ENCODE data around the gene CEBPE. TPM values are rescaled to one million over a fixed set of nuclear protein-coding genes. Genes with fewer than 3 reads are reported as not detected.

Gene CEBPE
- polyA plus RNA-seq, 1 of the 3 experiments (the other 2 are of a cell fraction) = not detected

GRCh38 chr14:23120541-23121251 is 1.6 kb upstream of the CEBPE start (continued):
- TF ChIP-seq RXRA (IDR thresholded peaks at IDR 0.05; ENCODE audit: borderline replicate concordance, low read depth) = no peak
- TF ChIP-seq SMC3 (IDR thresholded peaks at IDR 0.05; ENCODE audit: low read depth, low read length) = peak; percentile 100
- no peak for TF ChIP-seq GABPA (IDR thresholded peaks at IDR 0.05; ENCODE audit: low read depth)
- no peak for TF ChIP-seq ELF1 (IDR thresholded peaks at IDR 0.05)

GRCh38 chr14:23119363-23120327 is 590 bp upstream of the CEBPE start:
- ChIA-PET POLR2A (no interaction called here), CTCF (interaction anchor here (0.6 to 19.7 kb wide), 16 partner anchors 9 to 1802 kb away, joined by 3 to 495 read pairs (median 5); partner anchors contain the start of genes CIROP, PABPN1, RNF212B and SLC7A8)
- H3K27me3 ChIP-seq (ENCODE audit: insufficient read depth) = no peaks in the 10 kb centered on the region; the same call in 1 of the 2 replicates
- no peaks in the 10 kb centered on the region for H3F3A ChIP-seq (replicated peaks; ENCODE audit: insufficient read depth)
- no peaks in the 10 kb centered on the region for H3K79me2 ChIP-seq (ENCODE audit: insufficient read depth)
- H2AFZ ChIP-seq (ENCODE audit: low read depth) = no peak overlapping the region
- no peak for DNase-seq
- no peak overlapping the region for H3K27ac ChIP-seq (ENCODE audit: low read depth in 2 of 2, low read length in 1 of 2)
- H3K9me2 ChIP-seq = no peaks in the 10 kb centered on the region
- H3K9ac ChIP-seq = no peak overlapping the region
- H4K20me1 ChIP-seq (ENCODE audit: insufficient read depth) = no peaks in the 10 kb centered on the region
- no peaks in the 10 kb centered on the region for H3K36me3 ChIP-seq (replicated peaks in 1 of 2; ENCODE audit: control insufficient read depth in 1 of 2, insufficient read depth in 2 of 2, low read length in 1 of 2)
- peaks cover 0 to 6% of the 10 kb centered on the region in 2 experiments; a peak in 3 of 4 replicates for H3K4me1 ChIP-seq (ENCODE audit: control insufficient read depth in 1 of 2, insufficient read depth in 2 of 2, low read depth in 1 of 2, low read length in 1 of 2)
- no peak for TF ChIP-seq CTCF (IDR thresholded peaks at IDR 0.05)
- no peak for TF ChIP-seq SMC3 (IDR thresholded peaks at IDR 0.05; ENCODE audit: low read depth, low read length)
- TF ChIP-seq GABPA (IDR thresholded peaks at IDR 0.05; ENCODE audit: low read depth) = no peak
- no peak for TF ChIP-seq PBX3 (IDR thresholded peaks at IDR 0.05)
- no peak for TF ChIP-seq RCOR1 (IDR thresholded peaks at IDR 0.05; ENCODE audit: low read length)
- TF ChIP-seq USF2 (IDR thresholded peaks at IDR 0.05; ENCODE audit: borderline replicate concordance, low read depth, low read length) = no peak
- TF ChIP-seq MXI1 (IDR thresholded peaks at IDR 0.05; ENCODE audit: low read depth, low read length) = no peak
- no peak for TF ChIP-seq ELF1 (IDR thresholded peaks at IDR 0.05)
- TF ChIP-seq FOXJ3 (CRISPR knock-in tag; IDR thresholded peaks at IDR 0.05) = no peak
- no peak for TF ChIP-seq FOXM1 (IDR thresholded peaks at IDR 0.05; ENCODE audit: low read depth)
- TF ChIP-seq FOSL2 (IDR thresholded peaks at IDR 0.05; ENCODE audit: borderline replicate concordance, low read depth) = no peak
- no peak for TF ChIP-seq IRF3 (IDR thresholded peaks at IDR 0.05; ENCODE audit: low read depth, low read length)
- TF ChIP-seq RXRA (IDR thresholded peaks at IDR 0.05; ENCODE audit: borderline replicate concordance, low read depth) = no peak
- no peak for TF ChIP-seq SIN3A (IDR thresholded peaks at IDR 0.05; ENCODE audit: borderline replicate concordance, low read depth, low read length)
- TF ChIP-seq GATA2 (CRISPR knock-in tag; IDR thresholded peaks at IDR 0.05) = no peak
- TF ChIP-seq RAD21 (IDR thresholded peaks at IDR 0.05; ENCODE audit: low read length) = no peak
- TF ChIP-seq JUND (IDR thresholded peaks at IDR 0.05) = no peak
- no peak for TF ChIP-seq REST (IDR thresholded peaks at IDR 0.05; ENCODE audit: low read depth, low read length)
- TF ChIP-seq TEAD4 (IDR thresholded peaks at IDR 0.05; ENCODE audit: borderline replicate concordance, insufficient read depth) = no peak
- no peak overlapping the region for H3K4me2 ChIP-seq
- WGBS (ENCODE audit: low lambda C conversion rate) = 68% methylated on average over 9 of the region's 16 CpGs
- no peak overlapping the region for H3K4me3 ChIP-seq (ENCODE audit: low read depth in 2 of 2, low read length in 1 of 2)
- H3K9me3 ChIP-seq = no peaks in the 10 kb centered on the region

Measured in SK-N-SH (cell line).